ENCODE results near the gene CPNE1.

CPNE1 gene

DNA sequence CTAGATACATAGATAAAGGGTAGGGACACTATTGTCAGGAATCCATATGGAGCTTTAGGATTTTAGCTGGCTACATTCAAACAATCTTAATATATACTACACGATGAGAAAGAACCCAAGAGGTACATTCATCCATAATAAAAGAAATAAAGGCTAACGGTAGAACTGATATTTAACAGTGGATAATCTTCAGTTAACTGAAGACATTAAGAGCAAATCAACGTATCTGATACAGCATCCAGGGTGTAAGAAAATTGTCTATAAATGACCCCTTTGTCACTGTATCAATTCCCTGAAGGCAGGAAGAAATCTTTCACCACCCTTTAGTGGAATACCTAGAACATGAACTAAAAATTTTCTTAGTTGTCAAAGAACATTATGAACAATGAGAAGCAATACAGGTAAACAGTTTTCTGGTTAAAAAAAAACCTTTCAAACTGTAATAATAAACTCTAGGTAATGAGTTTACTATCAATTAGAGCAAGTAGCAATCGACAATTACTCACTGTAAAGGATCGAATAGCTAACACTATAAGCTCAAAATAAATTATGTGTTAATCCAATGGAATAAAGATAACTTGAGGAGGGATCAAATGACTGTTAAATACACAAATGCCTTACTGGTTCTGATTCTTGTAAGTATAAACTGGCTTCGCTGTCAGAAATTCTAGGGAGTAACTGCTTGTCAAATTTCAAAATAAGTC, 46.3 kb upstream of the CPNE1 start:
- H3K4me1 ChIP-seq (ENCODE audit: control insufficient read depth in 1 of 2, insufficient read depth in 2 of 2, low read length in 2 of 2): no peaks in the 10 kb centered on the region
- H3K4ac ChIP-seq (ENCODE audit: low read depth, low read length): no peak overlapping the region
- H3K79me2 ChIP-seq (ENCODE audit: control insufficient read depth, insufficient read depth, low read length, poor library complexity): no peaks in the 10 kb centered on the region
- no peak overlapping the region for H3K9ac ChIP-seq (ENCODE audit: low read length)
- no peaks in the 10 kb centered on the region for H3K9me3 ChIP-seq (ENCODE audit: insufficient read depth, low read depth, low read length)
- no peak overlapping the region for H2AFZ ChIP-seq (ENCODE audit: insufficient read depth, low read length, poor library complexity)
- H3K18ac ChIP-seq (ENCODE audit: low read length): no peak overlapping the region
- no peak overlapping the region for H2AK5ac ChIP-seq (ENCODE audit: low read length)
- H2BK12ac ChIP-seq (ENCODE audit: low read length): no peak overlapping the region
- no peaks in the 10 kb centered on the region for H3K27me3 ChIP-seq (ENCODE audit: insufficient read depth, low read length)
- H3K36me3 ChIP-seq (ENCODE audit: control insufficient read depth in 1 of 2, insufficient read depth in 2 of 2, low read length in 2 of 2): peaks cover 31 to 42% of the 10 kb centered on the region in 2 experiments
- DNase-seq: no peak
- H4K91ac ChIP-seq (ENCODE audit: low read depth, low read length): no peak overlapping the region
- H3K79me1 ChIP-seq (ENCODE audit: low read length): no peaks in the 10 kb centered on the region
- H4K12ac ChIP-seq (ENCODE audit: low read depth, low read length): no peak overlapping the region
- no peak overlapping the region for H2BK5ac ChIP-seq (ENCODE audit: low read depth, low read length, poor library complexity)
- no peak overlapping the region for H3K4me3 ChIP-seq (ENCODE audit: low read depth, low read length)
- no CpG with 5 or more reads among the region's 6 CpGs for WGBS (ENCODE audit: extremely low coverage, insufficient coverage, insufficient read length)
- no peak overlapping the region for H3K23ac ChIP-seq (ENCODE audit: low read length)
- no peak overlapping the region for H3K27ac ChIP-seq (ENCODE audit: low read depth, low read length)
- no peak overlapping the region for H2BK120ac ChIP-seq (ENCODE audit: insufficient read depth, low read length, poor library complexity)
- no peak overlapping the region for H3K14ac ChIP-seq (ENCODE audit: low read length)
- H3K4me2 ChIP-seq (ENCODE audit: low read length): no peak overlapping the region
- no peak overlapping the region for H4K8ac ChIP-seq (ENCODE audit: low read depth, low read length)

DNA sequence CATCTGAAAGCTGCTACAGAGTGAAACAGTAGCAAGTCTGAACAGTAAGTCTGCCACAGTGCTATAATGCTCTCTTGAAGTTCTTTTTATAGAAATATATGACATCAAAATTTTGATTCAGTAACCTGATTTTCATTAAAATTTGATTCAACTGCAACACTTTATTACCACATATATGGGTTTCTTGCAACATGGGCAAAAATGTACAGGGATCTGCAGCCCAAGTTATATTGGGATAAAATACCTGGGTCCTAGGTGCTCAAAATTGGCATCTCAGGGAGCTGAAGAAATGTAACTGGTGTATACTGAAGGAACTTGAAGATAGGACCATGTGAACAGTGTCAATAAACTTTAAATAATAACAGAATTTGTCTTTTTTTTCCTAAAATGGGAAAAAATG, 45.3 kb upstream of the CPNE1 start:
- no peak for DNase-seq
- no peak overlapping the region for H4K91ac ChIP-seq (ENCODE audit: low read depth, low read length)
- H3K79me2 ChIP-seq (ENCODE audit: control insufficient read depth, insufficient read depth, low read length, poor library complexity): no peaks in the 10 kb centered on the region
- no peak overlapping the region for H2BK12ac ChIP-seq (ENCODE audit: low read length)
- H4K12ac ChIP-seq (ENCODE audit: low read depth, low read length): no peak overlapping the region
- H3K79me1 ChIP-seq (ENCODE audit: low read length): no peaks in the 10 kb centered on the region
- no peaks in the 10 kb centered on the region for H3K4me1 ChIP-seq (ENCODE audit: control insufficient read depth in 1 of 2, insufficient read depth in 2 of 2, low read length in 2 of 2)
- no peak overlapping the region for H3K23ac ChIP-seq (ENCODE audit: low read length)
- H2BK5ac ChIP-seq (ENCODE audit: low read depth, low read length, poor library complexity): no peak overlapping the region
- no peak overlapping the region for H3K4ac ChIP-seq (ENCODE audit: low read depth, low read length)
- no peak overlapping the region for H3K27ac ChIP-seq (ENCODE audit: low read depth, low read length)
- H2AFZ ChIP-seq (ENCODE audit: insufficient read depth, low read length, poor library complexity): no peak overlapping the region
- no peak overlapping the region for H4K8ac ChIP-seq (ENCODE audit: low read depth, low read length)
- H2AK5ac ChIP-seq (ENCODE audit: low read length): no peak overlapping the region
- H3K27me3 ChIP-seq (ENCODE audit: insufficient read depth, low read length): no peaks in the 10 kb centered on the region
- H2BK120ac ChIP-seq (ENCODE audit: insufficient read depth, low read length, poor library complexity): no peak overlapping the region
- H3K18ac ChIP-seq (ENCODE audit: low read length): no peak overlapping the region
- no peak overlapping the region for H3K14ac ChIP-seq (ENCODE audit: low read length)
- no peak overlapping the region for H3K4me2 ChIP-seq (ENCODE audit: low read length)
- no peak overlapping the region for H3K4me3 ChIP-seq (ENCODE audit: low read depth, low read length)
- no peak overlapping the region for H3K9ac ChIP-seq (ENCODE audit: low read length)
- peaks cover 31 to 39% of the 10 kb centered on the region in 2 experiments for H3K36me3 ChIP-seq (ENCODE audit: control insufficient read depth in 1 of 2, insufficient read depth in 2 of 2, low read length in 2 of 2)
- H3K9me3 ChIP-seq (ENCODE audit: insufficient read depth, low read depth, low read length): no peaks in the 10 kb centered on the region

DNA sequence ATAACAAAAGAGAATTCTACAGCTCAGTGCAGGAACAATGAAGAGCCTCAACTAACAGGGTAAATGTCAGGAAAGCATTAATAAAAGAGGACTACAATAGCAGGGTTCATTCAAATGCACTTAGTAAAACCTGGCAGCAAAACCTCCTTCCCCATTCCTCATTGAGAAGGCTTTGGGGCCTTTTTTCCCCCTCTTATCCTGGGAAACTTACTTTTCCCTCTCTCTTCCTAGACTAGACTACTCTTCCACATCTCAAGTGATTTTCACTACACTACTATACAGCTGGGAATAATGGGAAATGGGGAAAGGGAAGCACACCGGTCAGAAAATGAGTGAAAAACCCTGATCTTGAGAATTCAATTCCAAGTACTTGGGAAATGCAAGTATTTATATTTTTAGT, 44.6 kb upstream of the CPNE1 start:
- Histone ChIP-seq H3K36me3 (ENCODE audit: control insufficient read depth in 1 of 2, insufficient read depth in 2 of 2, low read length in 2 of 2) (peaks cover 29 to 39% of the 10 kb centered on the region in 2 experiments), H3K9me3 (ENCODE audit: insufficient read depth, low read depth, low read length) (no peaks in the 10 kb centered on the region), H3K4ac (ENCODE audit: low read depth, low read length) (no peak overlapping the region), H4K8ac (ENCODE audit: low read depth, low read length) (no peak overlapping the region), H4K91ac (ENCODE audit: low read depth, low read length) (no peak overlapping the region), H3K9ac (ENCODE audit: low read length) (no peak overlapping the region), H2AK5ac (ENCODE audit: low read length) (no peak overlapping the region), H3K4me1 (ENCODE audit: control insufficient read depth in 1 of 2, insufficient read depth in 2 of 2, low read length in 2 of 2) (no peaks in the 10 kb centered on the region), H4K12ac (ENCODE audit: low read depth, low read length) (no peak overlapping the region), H3K18ac (ENCODE audit: low read length) (no peak overlapping the region), H3K79me2 (ENCODE audit: control insufficient read depth, insufficient read depth, low read length, poor library complexity) (no peaks in the 10 kb centered on the region), H3K79me1 (ENCODE audit: low read length) (no peaks in the 10 kb centered on the region), H3K27me3 (ENCODE audit: insufficient read depth, low read length) (no peaks in the 10 kb centered on the region), H3K4me2 (ENCODE audit: low read length) (no peak overlapping the region), H3K27ac (ENCODE audit: low read depth, low read length) (no peak overlapping the region), H3K23ac (ENCODE audit: low read length) (no peak overlapping the region), H2BK5ac (ENCODE audit: low read depth, low read length, poor library complexity) (no peak overlapping the region), H2BK120ac (ENCODE audit: insufficient read depth, low read length, poor library complexity) (no peak overlapping the region), H3K4me3 (ENCODE audit: low read depth, low read length) (no peak overlapping the region), H2BK12ac (ENCODE audit: low read length) (no peak overlapping the region), H2AFZ (ENCODE audit: insufficient read depth, low read length, poor library complexity) (no peak overlapping the region), H3K14ac (ENCODE audit: low read length) (no peak overlapping the region)
- no peak for DNase-seq
- WGBS (ENCODE audit: extremely low coverage, insufficient coverage, insufficient read length): no CpG with 5 or more reads among the region's 1 CpG

DNA sequence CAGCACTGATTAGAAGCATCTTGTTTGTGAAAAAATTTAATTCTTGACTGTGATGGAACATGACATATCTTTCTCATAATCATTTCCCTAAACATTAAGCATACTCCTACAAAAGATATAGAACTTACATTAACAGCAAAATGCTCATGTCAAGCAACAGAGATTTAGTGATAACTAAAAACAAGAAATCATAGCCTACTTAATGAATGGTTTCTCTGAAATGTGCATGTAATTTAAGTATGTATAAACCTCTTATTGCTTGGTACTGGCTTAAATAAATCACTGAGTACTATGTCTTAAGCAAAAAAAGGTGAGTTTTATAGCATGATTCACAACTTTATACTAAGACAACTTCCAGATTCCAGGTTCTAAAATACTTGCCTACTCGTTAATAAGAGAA, 43.8 kb upstream of the CPNE1 start:
- Histone ChIP-seq H3K14ac (ENCODE audit: low read length) (no peak overlapping the region), H3K18ac (ENCODE audit: low read length) (no peak overlapping the region), H3K36me3 (ENCODE audit: control insufficient read depth in 1 of 2, insufficient read depth in 2 of 2, low read length in 2 of 2) (peaks cover 27 to 33% of the 10 kb centered on the region in 2 experiments), H2AK5ac (ENCODE audit: low read length) (no peak overlapping the region), H3K4ac (ENCODE audit: low read depth, low read length) (no peak overlapping the region), H3K27ac (ENCODE audit: low read depth, low read length) (no peak overlapping the region), H3K79me2 (ENCODE audit: control insufficient read depth, insufficient read depth, low read length, poor library complexity) (no peaks in the 10 kb centered on the region), H2BK5ac (ENCODE audit: low read depth, low read length, poor library complexity) (no peak overlapping the region), H3K23ac (ENCODE audit: low read length) (no peak overlapping the region), H3K9me3 (ENCODE audit: insufficient read depth, low read depth, low read length) (no peaks in the 10 kb centered on the region), H2AFZ (ENCODE audit: insufficient read depth, low read length, poor library complexity) (no peak overlapping the region), H3K4me3 (ENCODE audit: low read depth, low read length) (no peak overlapping the region), H3K9ac (ENCODE audit: low read length) (no peak overlapping the region), H3K27me3 (ENCODE audit: insufficient read depth, low read length) (no peaks in the 10 kb centered on the region), H3K4me2 (ENCODE audit: low read length) (no peak overlapping the region), H3K79me1 (ENCODE audit: low read length) (no peaks in the 10 kb centered on the region), H4K8ac (ENCODE audit: low read depth, low read length) (no peak overlapping the region), H3K4me1 (ENCODE audit: control insufficient read depth in 1 of 2, insufficient read depth in 2 of 2, low read length in 2 of 2) (no peaks in the 10 kb centered on the region), H2BK12ac (ENCODE audit: low read length) (no peak overlapping the region), H4K12ac (ENCODE audit: low read depth, low read length) (no peak overlapping the region), H2BK120ac (ENCODE audit: insufficient read depth, low read length, poor library complexity) (no peak overlapping the region), H4K91ac (ENCODE audit: low read depth, low read length) (no peak overlapping the region)
- no peak for DNase-seq
- WGBS (ENCODE audit: extremely low coverage, insufficient coverage, insufficient read length): no CpG with 5 or more reads among the region's 1 CpG

Data from trophoblast cell (in vitro differentiated cells and primary cell).